HUES6 (cell line): Measurements from ENCODE around the gene SUMO2.
"Not testable (repeated sequence)": the region's sequence is repeated elsewhere in the genome, so short reads cannot be mapped to it uniquely, and the experiment has no call there.

ENCODE experiments used
- H3K27ac ChIP-seq: 2 replicates; pipeline ENCODE4 v1.7.0; 2013; ENCODE audit warnings: low read depth, mild to moderate bottlenecking, low read length, inconsistent platforms
- H3K27me3 ChIP-seq: 2 replicates; pipeline ENCODE4 v1.6.1; 2013; ENCODE audit warnings: low read length; ENCODE audit not compliant: control insufficient read depth, insufficient read depth
- H3K36me3 ChIP-seq: 2 replicates; pipeline ENCODE4 v1.6.1; 2013; ENCODE audit warnings: low read length; ENCODE audit not compliant: control insufficient read depth, insufficient read depth
- H3K4me1 ChIP-seq: 2 replicates; pipeline ENCODE4 v1.6.1; 2013; ENCODE audit warnings: low read length; ENCODE audit not compliant: control insufficient read depth, insufficient read depth
- H3K4me3 ChIP-seq: 2 replicates; pipeline ENCODE4 v1.5.1; 2013; ENCODE audit warnings: low read depth, low read length
- H3K9ac ChIP-seq: one replicate; pipeline ENCODE4 v1.6.1; 2013; ENCODE audit warnings: mild to moderate bottlenecking, low read length
- H3K9me3 ChIP-seq: 2 replicates; pipeline ENCODE4 v1.6.1; 2013; ENCODE audit warnings: low read depth, low read length; ENCODE audit not compliant: control insufficient read depth, insufficient read depth

Gene SUMO2

DNA sequence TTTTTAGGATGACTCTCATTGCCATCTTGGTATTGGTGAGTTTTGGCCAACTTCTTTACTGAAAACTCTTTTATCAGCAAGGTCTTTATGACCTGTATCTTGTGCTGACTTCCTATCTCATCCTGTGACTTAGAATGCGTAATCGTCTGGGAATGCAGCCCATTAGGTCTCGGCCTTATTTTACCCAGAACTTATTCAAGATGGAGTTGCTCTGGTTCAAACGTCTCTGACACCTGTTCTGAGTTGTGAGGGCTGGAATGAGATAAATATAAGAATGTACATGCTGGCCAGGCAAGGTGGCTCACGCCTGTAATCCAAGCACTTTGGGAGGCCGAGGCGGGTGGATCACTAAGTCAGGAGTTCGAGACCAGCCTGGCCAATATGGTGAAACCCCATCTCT, 24.3 kb downstream of the SUMO2 start:
- H3K36me3 ChIP-seq, H3K27ac ChIP-seq, H3K27me3 ChIP-seq, H3K9ac ChIP-seq, H3K4me3 ChIP-seq, H3K9me3 ChIP-seq: not testable (repeated sequence)
- H3K4me1 ChIP-seq, result peaks cover 11% of the 10 kb centered on the region

DNA sequence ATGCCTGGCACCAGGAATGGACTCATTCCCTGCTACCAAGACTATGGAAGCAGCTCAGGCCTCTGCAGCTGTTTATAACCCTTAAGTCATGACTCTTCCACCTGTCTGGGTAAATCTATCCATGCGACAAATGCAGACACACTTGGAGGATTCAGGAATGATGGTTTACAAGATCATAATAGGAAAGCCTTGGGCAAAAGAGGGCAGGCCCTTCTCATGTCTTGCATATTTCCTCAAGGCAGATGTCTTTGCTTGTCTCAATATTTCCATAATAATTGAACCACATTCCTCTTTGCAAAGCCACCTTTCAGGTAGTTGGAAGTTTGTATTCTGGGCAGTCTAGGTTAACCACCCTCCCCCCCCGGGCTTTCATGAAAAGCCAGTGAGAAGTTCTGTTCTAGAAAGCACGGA, 27.6 kb downstream of the SUMO2 start:
- Histone ChIP-seq H3K36me3 (no peaks in the 10 kb centered on the region; the same call in 1 of the 2 replicates), H3K27ac (peak overlapping the region; percentile 74), H3K27me3 (no peaks in the 10 kb centered on the region), H3K9me3 (no peaks in the 10 kb centered on the region), H3K9ac (peak overlapping the region; percentile 81), H3K4me3 (peak overlapping the region; percentile 50), H3K4me1 (peaks cover 18% of the 10 kb centered on the region)

DNA sequence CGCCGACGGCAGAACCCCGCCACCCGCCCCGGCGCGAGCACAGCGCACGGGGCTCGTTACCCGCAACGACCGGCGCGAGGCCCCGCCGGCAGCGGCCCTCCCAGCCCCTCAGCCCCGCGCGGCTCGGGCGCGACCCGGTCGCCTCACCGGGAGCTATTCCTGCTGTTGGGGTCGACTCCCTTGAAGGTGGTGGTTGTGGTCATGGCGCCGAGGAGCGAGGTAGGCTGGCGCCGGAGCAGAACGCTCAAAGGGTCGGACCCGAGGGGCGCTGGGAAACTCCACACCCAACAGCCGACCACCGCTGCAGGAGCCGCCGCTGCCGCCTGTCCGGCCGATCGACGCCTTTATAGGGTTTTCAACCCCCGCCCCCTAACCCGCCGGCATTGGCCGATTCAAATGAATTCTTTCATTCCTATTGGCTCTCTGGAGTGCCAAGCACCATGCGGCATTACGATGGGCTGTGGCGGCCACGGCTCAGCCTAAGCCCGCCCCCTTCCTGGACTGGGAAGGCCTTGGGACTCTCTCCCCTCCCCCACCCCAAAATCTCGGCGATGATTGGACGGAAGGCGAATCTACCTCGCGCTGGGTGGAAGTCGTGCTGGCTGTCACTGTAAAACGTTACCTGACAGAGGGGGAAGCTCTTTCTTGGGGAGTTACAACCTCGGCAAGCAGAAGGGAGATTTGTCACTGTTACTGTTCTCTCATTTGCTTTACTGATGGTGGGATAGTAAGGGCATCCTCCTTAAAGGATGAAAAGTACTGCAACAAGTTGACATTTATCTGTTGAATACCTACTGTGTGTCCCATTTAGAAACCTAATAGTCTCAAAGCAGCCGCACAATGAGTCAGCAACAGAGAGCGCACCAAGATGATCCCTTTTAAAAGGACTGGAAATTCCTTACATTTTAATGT, 28.3 kb downstream of the SUMO2 start, which contains the start of gene JPT1:
JPT1 (minus strand) TSS at position 318 of the 912 bp plus-strand sequence; CDS start at position 203, 115 bp downstream.
- no peaks in the 10 kb centered on the region for H3K27me3 ChIP-seq
- H3K4me3 ChIP-seq, result peak within 1 kb of the TSS; percentile 79
- peaks cover 5% of the 10 kb centered on the region for H3K36me3 ChIP-seq
- H3K9me3 ChIP-seq, result no peaks in the 10 kb centered on the region
- H3K4me1 ChIP-seq, result peaks cover 18% of the 10 kb centered on the region
- peak within 1 kb of the TSS; percentile 74 for H3K27ac ChIP-seq
- peak within 1 kb of the TSS; percentile 90 for H3K9ac ChIP-seq

DNA sequence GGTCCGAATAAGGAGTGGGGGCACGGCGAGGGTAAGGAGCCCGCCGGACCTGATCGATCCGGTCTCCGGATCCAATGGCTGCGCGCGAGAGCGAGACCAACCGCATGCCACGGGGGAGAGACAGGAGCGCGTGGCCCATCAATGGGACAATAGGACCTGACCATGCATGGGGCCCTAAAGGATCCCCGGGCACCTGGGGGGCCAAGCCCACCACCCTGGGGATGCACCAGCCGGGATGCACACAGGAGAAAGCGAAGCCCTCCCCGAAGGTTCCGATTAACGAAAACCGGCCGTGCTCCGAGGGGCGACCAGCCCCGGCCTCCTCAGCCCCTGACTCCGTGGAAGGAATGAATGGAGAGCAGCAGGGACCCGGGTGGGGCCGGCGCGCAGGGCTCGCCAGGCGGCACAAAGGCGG, 29.0 kb downstream of the SUMO2 start:
- Histone ChIP-seq H3K4me3 (peak overlapping the region; percentile 79), H3K4me1 (peaks cover 18% of the 10 kb centered on the region), H3K36me3 (peaks cover 8% of the 10 kb centered on the region), H3K9ac (peak overlapping the region; percentile 90), H3K9me3 (no peaks in the 10 kb centered on the region), H3K27ac (peak overlapping the region; percentile 74; the same call in 1 of the 2 replicates), H3K27me3 (no peaks in the 10 kb centered on the region)

DNA sequence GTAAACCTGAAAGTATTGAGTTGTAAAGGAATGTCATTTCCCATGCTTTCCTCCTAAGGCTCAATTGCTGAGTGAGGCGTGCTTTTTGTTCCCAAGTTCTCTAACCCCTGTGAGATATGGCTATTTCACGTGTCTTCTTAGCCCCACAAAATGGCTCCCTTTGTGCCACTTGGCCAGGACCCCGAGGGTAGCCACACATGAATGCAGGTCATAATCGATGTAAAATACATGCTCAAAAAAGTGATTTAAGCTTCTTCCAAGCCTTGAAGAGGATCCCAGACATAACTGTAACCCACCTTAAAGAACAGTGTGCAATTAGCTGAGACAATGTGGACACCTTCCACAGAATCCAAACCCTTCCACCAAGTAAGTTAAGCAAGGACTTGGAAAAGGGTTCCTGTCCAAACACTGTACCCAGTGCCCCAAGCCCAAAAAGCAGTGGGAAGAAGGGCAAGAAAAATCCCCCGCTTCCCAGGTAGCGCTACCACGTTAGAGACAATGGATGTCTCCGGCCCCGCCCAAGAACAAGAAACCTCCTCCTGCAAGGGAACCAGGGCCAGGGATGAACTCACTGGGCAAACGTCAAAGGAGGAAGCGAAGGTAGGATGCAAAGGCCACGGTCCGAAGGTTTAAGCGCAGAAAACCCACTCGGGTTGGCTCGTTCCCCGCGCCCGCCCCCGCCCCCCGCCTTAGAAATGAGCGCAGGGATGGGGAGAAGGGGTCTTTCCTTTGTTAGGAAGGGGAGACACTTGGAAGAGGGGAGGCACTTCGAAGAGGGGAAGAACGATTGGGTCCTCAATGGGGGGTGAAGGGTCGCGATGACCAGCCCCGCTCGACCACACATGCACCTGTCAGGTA, 29.6 kb downstream of the SUMO2 start:
- Histone ChIP-seq H3K9me3 (no peaks in the 10 kb centered on the region), H3K27ac (peak overlapping the region; percentile 74; the same call in 1 of the 2 replicates), H3K4me1 (peaks cover 18% of the 10 kb centered on the region), H3K9ac (peak overlapping the region; percentile 90), H3K4me3 (peak overlapping the region; percentile 79), H3K36me3 (peaks cover 15% of the 10 kb centered on the region), H3K27me3 (no peaks in the 10 kb centered on the region)

DNA sequence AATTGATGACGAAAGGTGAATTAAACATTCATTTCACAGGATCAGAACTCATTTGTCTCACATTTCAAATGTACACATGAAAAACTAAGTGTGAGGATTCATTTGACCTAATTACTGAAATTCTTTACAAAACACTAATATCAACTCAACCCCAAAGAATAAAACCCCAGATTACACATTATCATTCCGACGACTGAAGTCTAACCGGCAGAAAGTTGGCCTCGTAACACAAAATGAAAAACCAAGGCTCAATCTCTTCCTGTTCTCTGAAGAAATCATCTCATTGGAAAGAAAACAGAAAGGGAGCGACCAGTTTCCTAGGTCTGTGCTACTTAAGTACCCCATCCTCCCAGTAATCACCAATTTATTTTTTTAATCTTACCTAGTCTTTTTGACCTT, 30.2 kb downstream of the SUMO2 start:
- Histone ChIP-seq H3K27ac (no peak overlapping the region), H3K36me3 (peaks cover 21% of the 10 kb centered on the region), H3K4me1 (peaks cover 18% of the 10 kb centered on the region), H3K9me3 (no peaks in the 10 kb centered on the region), H3K4me3 (peak overlapping the region; percentile 79), H3K9ac (peak overlapping the region; percentile 90), H3K27me3 (no peaks in the 10 kb centered on the region)

DNA sequence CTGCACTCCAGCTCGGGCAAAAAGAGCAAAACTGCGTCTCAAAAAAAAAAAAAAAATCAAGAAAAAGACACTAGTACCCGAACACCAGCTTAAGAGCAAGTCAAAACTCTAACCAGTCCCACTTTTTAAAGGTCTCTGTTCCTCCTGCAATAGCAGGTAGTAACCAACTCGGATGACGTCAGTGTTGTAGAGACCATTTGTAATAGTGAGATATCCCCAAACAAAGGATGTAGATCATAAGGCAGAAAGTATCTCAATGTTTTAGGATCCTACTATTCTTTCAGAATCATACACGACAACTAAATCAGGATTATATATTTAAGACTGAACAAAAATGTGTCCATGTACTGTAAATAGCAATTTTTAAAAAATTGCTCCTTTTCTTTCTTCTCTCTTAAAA, 30.8 kb downstream of the SUMO2 start:
- H3K4me3 ChIP-seq, result peak overlapping the region; percentile 79
- H3K27me3 ChIP-seq, result no peaks in the 10 kb centered on the region
- H3K9ac ChIP-seq, result peak overlapping the region; percentile 90
- H3K27ac ChIP-seq, result no peak overlapping the region
- peaks cover 18% of the 10 kb centered on the region for H3K4me1 ChIP-seq
- peaks cover 27% of the 10 kb centered on the region for H3K36me3 ChIP-seq
- H3K9me3 ChIP-seq, result no peaks in the 10 kb centered on the region

DNA sequence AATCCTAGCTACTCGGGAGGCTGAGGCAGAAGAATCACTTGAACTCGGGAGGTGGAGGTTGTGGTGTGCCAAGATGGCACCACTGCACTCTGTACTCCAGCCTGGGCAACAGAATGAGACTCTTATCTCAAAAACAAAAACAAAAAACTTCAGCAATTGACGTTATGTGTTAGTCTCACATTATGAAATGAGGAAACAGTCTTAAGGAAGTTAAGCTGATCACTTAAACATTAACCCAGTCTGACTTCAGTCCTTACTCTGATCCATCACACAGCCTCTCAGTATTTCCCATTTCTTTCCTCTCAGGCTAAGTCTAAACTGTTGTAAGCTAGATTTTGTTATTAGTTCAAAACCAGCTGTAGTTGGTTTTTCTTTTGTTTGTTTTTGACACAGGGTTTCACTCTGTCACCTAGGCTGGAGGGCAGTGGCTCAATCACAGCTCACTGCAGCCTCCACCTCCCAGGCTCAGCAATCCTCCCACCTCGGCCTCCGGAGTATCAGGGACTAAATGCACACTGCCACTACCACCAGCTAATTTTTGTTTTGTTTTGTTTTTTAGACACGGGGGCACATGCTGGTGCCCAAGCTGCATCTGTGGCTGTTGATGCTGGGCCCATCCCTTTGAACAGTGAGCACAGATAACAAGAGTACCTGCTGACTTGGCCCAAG, 34.7 kb downstream of the SUMO2 start:
- H3K27ac ChIP-seq, result no peak overlapping the region
- no peak overlapping the region for H3K9ac ChIP-seq

DNA sequence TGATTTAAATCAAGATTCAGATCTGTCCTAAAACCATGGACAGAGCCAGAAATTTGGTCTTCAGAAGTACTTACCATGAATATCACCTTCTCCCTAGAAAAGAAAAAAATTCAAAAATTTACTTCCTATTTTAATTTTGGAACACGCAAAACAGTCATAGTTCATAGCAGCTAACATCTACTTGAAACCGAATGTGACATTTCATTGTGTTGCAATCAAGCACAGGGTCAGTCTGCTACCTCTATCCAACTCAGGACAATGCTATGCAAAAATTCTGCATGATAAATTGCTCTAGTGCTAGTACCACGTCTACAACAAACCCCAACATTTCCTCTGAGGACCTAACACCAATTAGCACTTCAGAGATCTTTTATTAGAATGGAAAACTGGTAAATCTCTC, 36.2 kb downstream of the SUMO2 start:
- Histone ChIP-seq H3K4me1 (no peaks in the 10 kb centered on the region), H3K9ac (no peak overlapping the region), H3K9me3 (no peaks in the 10 kb centered on the region), H3K4me3 (no peak overlapping the region), H3K27ac (no peak overlapping the region), H3K27me3 (no peaks in the 10 kb centered on the region), H3K36me3 (peaks cover 79% of the 10 kb centered on the region)

More for the DNA sequence above, 34.7 kb downstream of the SUMO2 start:
- no peaks in the 10 kb centered on the region for H3K27me3 ChIP-seq
- H3K4me1 ChIP-seq, result peaks cover 7% of the 10 kb centered on the region
- no peak overlapping the region for H3K4me3 ChIP-seq
- H3K9me3 ChIP-seq, result no peaks in the 10 kb centered on the region
- H3K36me3 ChIP-seq, result peaks cover 66% of the 10 kb centered on the region

DNA sequence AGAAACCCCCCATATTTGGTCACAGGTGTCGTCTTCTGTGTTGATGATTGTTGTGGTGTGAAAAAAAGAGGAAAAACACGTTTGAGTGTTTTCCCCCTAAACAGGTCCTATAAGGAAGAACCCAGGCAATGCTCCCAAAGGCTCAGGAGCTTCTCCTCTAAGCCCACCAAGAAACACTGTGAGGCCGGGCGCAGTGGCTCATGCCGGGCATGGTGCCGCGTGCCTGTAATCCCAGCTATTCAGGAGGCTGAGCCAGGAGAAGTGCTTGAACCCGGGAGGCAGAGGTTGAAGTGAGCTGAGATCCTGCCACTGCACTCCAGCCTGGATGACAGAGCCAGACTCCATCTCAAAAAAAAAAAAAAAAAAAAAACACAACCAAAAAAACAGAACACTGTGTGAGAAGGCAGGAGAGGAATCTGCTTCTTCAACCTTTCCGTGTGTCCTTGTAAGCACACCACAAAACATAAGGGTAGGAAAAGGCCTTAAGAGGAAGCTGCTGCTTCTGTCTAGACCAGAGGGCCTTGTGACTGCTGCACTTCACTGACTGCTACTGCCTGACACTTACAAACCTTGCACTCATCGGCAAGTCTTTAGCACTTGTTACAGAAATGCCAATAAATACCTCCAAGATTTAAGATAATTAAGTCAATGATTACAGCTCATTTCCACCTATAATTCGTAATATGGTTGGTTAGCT, 37.8 kb downstream of the SUMO2 start:
- Histone ChIP-seq H3K36me3 (peaks cover 94% of the 10 kb centered on the region), H3K9me3 (no peaks in the 10 kb centered on the region), H3K9ac (no peak overlapping the region), H3K27me3 (no peaks in the 10 kb centered on the region), H3K4me1 (no peaks in the 10 kb centered on the region), H3K27ac (no peak overlapping the region), H3K4me3 (no peak overlapping the region)
